Right atrium auricular region (tissue), 2 donors: ENCODE results near the gene PRRC2A. TPM values are rescaled to one million over a fixed set of nuclear protein-coding genes. Genes with fewer than 3 reads are reported as not detected.

Source experiments
- DNase-seq: peaks from one replicate; pipeline ENCODE4 v3.0.0-alpha.2; 2019; ENCODE audit warnings: low spot score
- H3K27ac ChIP-seq, 2 donors: fragments of 200-600 bp; sonication (generic); 1 replicate in 1 of 2; 2 replicates in 1 of 2; pipeline ENCODE4 v1.5.1; 2016 to 2019
- H3K27me3 ChIP-seq, 2 donors: fragments of 200-600 bp; sonication (generic); one replicate each; pipeline versions ENCODE4 v1.5.1 to v1.6.0; 2017 to 2019
- H3K36me3 ChIP-seq: fragments of 200-600 bp; sonication (generic); one replicate; pipeline ENCODE4 v1.5.1; 2016
- H3K4me1 ChIP-seq, 2 donors: fragments of 200-600 bp; sonication (generic); one replicate each; pipeline versions ENCODE4 v1.5.1 to v1.6.0; 2017 to 2019
- H3K4me3 ChIP-seq, 2 donors: fragments of 200-600 bp; sonication (generic); 1 replicate in 1 of 2; 2 replicates in 1 of 2; pipeline ENCODE4 v1.5.1; 2017 to 2019; ENCODE audit warnings: mild to moderate bottlenecking in 1 of 2, moderate library complexity in 1 of 2
- H3K9me3 ChIP-seq, 2 donors: fragments of 200-600 bp; sonication (generic); one replicate each; pipeline ENCODE4 v1.5.1; 2019
- CTCF ChIP-seq, 2 donors: fragments of 200-600 bp; sonication (generic); IDR thresholded peaks; one replicate each; pipeline ENCODE4 v1.5.1; 2019; ENCODE audit warnings: antibody characterized with exemption in 2 of 2
- total RNA-seq, 2 donors: library from RNA; depleted of rRNA; stranded (reverse); fragments of >200 nt; gene quantifications; one replicate each; pipeline ENCODE4 v1.1.0, GENCODE V29; 2016

PRRC2A gene
- 10 to 100 TPM; 61.0 to 96.7 TPM for total RNA-seq

GRCh38 chr6:31620586-31621319 is at the start of gene PRRC2A:
Gene PRRC2A, plus strand, starts transcription at chr6:31620715. Its CDS starts 2,075 bp downstream, at chr6:31622790.
- peak within 1 kb of the TSS; percentile 63 to 81 for H3K4me3 ChIP-seq
- H3K36me3 ChIP-seq, result peaks cover 26% of the 10 kb centered on the region
- DNase-seq, result no peak
- H3K27me3 ChIP-seq, result no peaks in the 10 kb centered on the region
- H3K4me1 ChIP-seq, result peaks cover 0 to 18% of the 10 kb centered on the region in 2 donors
- TF ChIP-seq CTCF (IDR thresholded peaks at IDR 0.05), result no peak
- H3K27ac ChIP-seq, result peak within 1 kb of the TSS; percentile 93 to 99
- H3K9me3 ChIP-seq, result no peaks in the 10 kb centered on the region

GRCh38 chr6:31572041-31572911 is 48.2 kb upstream of the PRRC2A start, which contains the start of gene LTA:
Gene LTA, plus strand, starts transcription at chr6:31572289. Its CDS starts 454 bp downstream, at chr6:31572743.
- Histone ChIP-seq H3K9me3 (no peaks in the 10 kb centered on the region), H3K4me1 (no peaks in the 10 kb centered on the region), H3K4me3 (no peak within 1 kb of the TSS), H3K27ac (no peak within 1 kb of the TSS), H3K27me3 (no peaks in the 10 kb centered on the region), H3K36me3 (no peaks in the 10 kb centered on the region)
- no peak for TF ChIP-seq CTCF (IDR thresholded peaks at IDR 0.05)
- DNase-seq, result no peak

- no peaks in the 10 kb centered on the region for H3K4me1 ChIP-seq
- no peaks in the 10 kb centered on the region for H3K27me3 ChIP-seq
- TF ChIP-seq CTCF (IDR thresholded peaks at IDR 0.05), result no peak
- DNase-seq, result no peak
- no peaks in the 10 kb centered on the region for H3K9me3 ChIP-seq
- no peak overlapping the region for H3K27ac ChIP-seq
- H3K4me3 ChIP-seq, result no peak overlapping the region
- no peaks in the 10 kb centered on the region for H3K36me3 ChIP-seq
Observed at GRCh38 chr6:31573239-31574105, 47.0 kb upstream of the PRRC2A start.

GRCh38 chr6:31574106-31575061 is 46.1 kb upstream of the PRRC2A start:
- Histone ChIP-seq H3K27me3 (no peaks in the 10 kb centered on the region), H3K4me1 (no peaks in the 10 kb centered on the region), H3K9me3 (no peaks in the 10 kb centered on the region), H3K27ac (peak overlapping the region in 1 of 2 donors; percentile 35), H3K4me3 (no peak overlapping the region), H3K36me3 (no peaks in the 10 kb centered on the region)
- DNase-seq, result no peak
- no peak for TF ChIP-seq CTCF (IDR thresholded peaks at IDR 0.05)
